Keratinocyte (primary cell): Measurements from ENCODE around the gene SHROOM3.

Source experiments
- CTCF ChIP-seq, 3 experiments: IDR thresholded peaks in 1 of 3; conservative IDR thresholded peaks in 1 of 3; optimal IDR thresholded peaks in 1 of 3; 2 replicates in 2 of 3; 3 replicates in 1 of 3; pipeline versions ENCODE3 to v1.5.1; 2011; ENCODE audit warnings: low read length in 3 of 3, mild to moderate bottlenecking in 3 of 3, moderate library complexity in 2 of 3, control low read depth in 1 of 3, inconsistent platforms in 1 of 3; ENCODE audit not compliant: insufficient read depth in 2 of 3; ENCODE audit errors: extremely low read depth in 1 of 3
- EZH2 ChIP-seq: IDR thresholded peaks from one replicate; pipeline ENCODE4 v1.6.1; 2012; ENCODE audit warnings: inconsistent platforms, mild to moderate bottlenecking, low read length, moderate library complexity

- no peak for TF ChIP-seq EZH2
- TF ChIP-seq CTCF (optimal IDR thresholded peaks at IDR 0.05 in 1 of 3, IDR thresholded peaks at IDR 0.05 in 1 of 3, conservative IDR thresholded peaks at IDR 0.05 in 1 of 3; ENCODE audit: extremely low read depth in 1 of 3, insufficient read depth in 2 of 3, low read length in 3 of 3) = no peak
Observed at GRCh38 chr4:76623217-76624045, 188.4 kb downstream of the SHROOM3 start.
